Heart right ventricle (tissue), 16 donors: ENCODE measurements around the gene EEIG2. TPM values are rescaled to one million over a fixed set of nuclear protein-coding genes. Genes with fewer than 3 reads are reported as not detected.

ENCODE experiments used
- ATAC-seq, 8 donors: fragments of 200-7000 bp; cut with Tn5 transposase; one replicate each; pipeline ENCODE4 v1.9.1; 2020; ENCODE audit warnings: mild to moderate bottlenecking in 8 of 8, moderate library complexity in 8 of 8, moderate number of reproducible peaks in 1 of 8
- DNase-seq, 2 donors: peaks; one replicate each; pipeline ENCODE4 v3.0.0-alpha.2; 2020
- H3K27ac ChIP-seq, 10 donors: fragments of 200-600 bp; sonication (generic) in 2 of 10; one replicate each; pipeline versions ENCODE4 v1.5.0 to v1.8.0; 2020 to 2022; ENCODE audit warnings: mild to moderate bottlenecking in 3 of 10
- H3K27me3 ChIP-seq, 7 donors: fragments of 200-600 bp; one replicate each; pipeline ENCODE4 v1.8.0; 2021 to 2022; ENCODE audit warnings: mild to moderate bottlenecking in 2 of 7
- H3K36me3 ChIP-seq, 9 donors: fragments of 200-600 bp; sonication (generic) in 1 of 9; one replicate each; pipeline versions ENCODE4 v1.5.0 to v1.8.0; 2020 to 2022; ENCODE audit warnings: mild to moderate bottlenecking in 2 of 9
- H3K4me1 ChIP-seq, 9 donors: fragments of 200-600 bp; sonication (generic) in 1 of 9; one replicate each; pipeline versions ENCODE4 v1.5.0 to v1.8.0; 2020 to 2022; ENCODE audit warnings: mild to moderate bottlenecking in 4 of 9
- H3K4me3 ChIP-seq, 10 donors: fragments of 200-600 bp; sonication (generic) in 2 of 10; one replicate each; pipeline versions ENCODE4 v1.5.0 to v1.8.0; 2020 to 2022; ENCODE audit warnings: mild to moderate bottlenecking in 7 of 10, moderate library complexity in 2 of 10
- H3K9me3 ChIP-seq, 11 donors: fragments of 200-600 bp in 10 of 11; sonication (generic) in 2 of 11; one replicate each; pipeline versions ENCODE4 v1.5.0 to v1.8.0; 2013 to 2022; ENCODE audit warnings: mild to moderate bottlenecking in 2 of 11, control low read depth in 1 of 11, moderate library complexity in 1 of 11
- CTCF ChIP-seq, 9 donors: fragments of 200-600 bp; sonication (generic) in 2 of 9; IDR thresholded peaks; one replicate each; pipeline versions ENCODE4 v1.5.0 to v1.8.0; 2021 to 2022; ENCODE audit warnings: antibody characterized with exemption in 9 of 9, mild to moderate bottlenecking in 5 of 9, moderate library complexity in 1 of 9
- WGBS, 2 donors: extraction: QIAGEN DNeasy Blood & Tissue Kit; methylation state at CpG; one replicate each; pipeline ENCODE4 v1.1.7; 2013; ENCODE audit warnings: inconsistent platforms in 1 of 2; 5-methylcytosine and 5-hydroxymethylcytosine counted together
- intact Hi-C, 10 donors: fragments of 100-400 bp; cut with DNase I; formaldehyde crosslinking; loops; one replicate each; pipeline versions ENCODE4 v1.11.1 to v1.14.2; 2022
- polyA plus RNA-seq, 2 donors: library from polyadenylated mRNA; stranded (reverse); fragments of 200-250 nt; gene quantifications; one replicate each; pipeline ENCODE4 v1.2.3, GENCODE V29; 2013
- total RNA-seq, 10 donors: library from RNA; stranded (reverse); fragmentation: NEBNext Ultra II Directional in 3 of 10; extraction: Animal tissue kit (Norgen Biotek cat#: 25700) in 3 of 10; gene quantifications; one replicate each; pipeline versions ENCODE4 v1.2.1 to v1.2.4, GENCODE V29; 2021 to 2023
- donor health status: Arrhythmogenic right ventricular cardiomyopathy.
- donor health status: ischemic (EF 13 %, LVEDD 7.1; RV severe dilation, severe dysfunction).
- donor health status: healthy with polysubstance abuse.
- donor health status: DM: no; HTN: yes; CAD: no.
- donor health status: DM: no; HTN: no; CAD: no.
- donor health status: ischemic (EF 25% LVEDD 6.9; RV normal size, moderate dysfunction).
- donor health status: ischemic (EF 25% LVEDD 5.7; RV mildly dilated, moderate dysfunction).
- donor health status: healthy.
- donor health status: DM: yes; HTN: yes; CAD: no.
- donor health status: Ischemic cardiomyopathy.
- donor health status: ischemic (EF 35%, LVEDD 5.7; RV mildly dilated, moderate dysfunction).
- donor health status: nonischemic (EF 11% LVEDD 7.7; RV severe dilation, severe dysfunction).
- donor health status: DM: yes; HTN: yes; CAD: no.
- donor health status: PGD.
- donor health status: ischemic (EF 29% LVEDD 5.4; RV normal size, mild dysfunction).
- donor health status: nonischemic (EF 23%, LVEDD 6.1; RV moderate dilation, normal function).

Gene EEIG2
- total and polyA plus RNA-seq, 12 donors: 1.5 to 10.0 (median 5.4) TPM

- ATAC-seq (no peak), DNase-seq (no peak)
- Histone ChIP-seq H3K36me3 (no peaks in the 10 kb centered on the region), H3K27ac (no peak overlapping the region), H3K27me3 (no peaks in the 10 kb centered on the region), H3K4me3 (no peak overlapping the region), H3K9me3 (no peaks in the 10 kb centered on the region), H3K4me1 (peaks cover 0 to 36% (median 21%) of the 10 kb centered on the region in 9 donors)
- 67 to 83% methylated on average over 1 of the region's 1 CpG for WGBS, 2 donors
- intact Hi-C loops: loop anchor here in 6 of 10 donors (5.0 to 10.0 kb wide), 5 partner anchors 33 to 78 kb away; no protein-coding TSS in a partner anchor
- TF ChIP-seq CTCF (IDR thresholded peaks at IDR 0.05): no peak
Observed at GRCh38 chr1:108563808-108564207, 3.9 kb downstream of the EEIG2 start.

- intact Hi-C loops: loop anchor here in 1 of 10 donors (10.0 kb wide), 1 partner anchor 50 kb away; no protein-coding TSS in a partner anchor
- H3K4me1 ChIP-seq: peaks cover 0 to 32% (median 17%) of the 10 kb centered on the region in 9 donors
- WGBS, 2 donors: 82 to 84% methylated on average over 6 of the region's 6 CpGs
- H3K4me3 ChIP-seq: no peak overlapping the region
- ATAC-seq (no peak), DNase-seq (no peak)
- H3K36me3 ChIP-seq: no peaks in the 10 kb centered on the region
- H3K27ac ChIP-seq: no peak overlapping the region
- TF ChIP-seq CTCF (IDR thresholded peaks at IDR 0.05): no peak
- H3K27me3 ChIP-seq: no peaks in the 10 kb centered on the region
- H3K9me3 ChIP-seq: no peaks in the 10 kb centered on the region
Observed at GRCh38 chr1:108565081-108565480, 5.2 kb downstream of the EEIG2 start.

DNA sequence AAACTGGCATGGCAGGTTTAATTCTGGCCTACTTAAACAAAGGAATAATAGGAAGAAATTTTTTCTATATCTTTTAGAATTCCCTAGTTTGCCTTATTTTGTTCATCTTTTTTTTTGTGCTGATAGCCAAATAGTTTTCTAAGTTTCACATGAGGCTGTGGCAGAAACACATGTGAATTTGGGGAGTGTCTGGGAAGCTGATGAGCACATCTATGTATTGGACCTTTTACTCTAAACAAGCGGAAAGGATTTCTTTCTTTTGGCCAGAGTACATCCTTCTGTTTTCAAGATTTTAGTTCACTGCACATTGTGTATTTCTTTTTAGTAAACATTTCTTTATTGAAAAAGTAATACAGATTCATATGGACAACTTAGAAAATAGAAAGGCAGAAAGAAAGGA is 5.6 kb downstream of the EEIG2 start:
- intact Hi-C loops: loop anchor here in 1 of 10 donors (10.0 kb wide), 1 partner anchor 51 kb away; no protein-coding TSS in a partner anchor
- Histone ChIP-seq H3K4me3 (no peak overlapping the region), H3K36me3 (no peaks in the 10 kb centered on the region), H3K4me1 (peaks cover 0 to 36% (median 15%) of the 10 kb centered on the region in 9 donors), H3K9me3 (no peaks in the 10 kb centered on the region), H3K27ac (no peak overlapping the region), H3K27me3 (no peaks in the 10 kb centered on the region)
- DNase-seq (no peak), ATAC-seq (no peak)
- 81 to 82% methylated on average over 1 of the region's 1 CpG for WGBS, 2 donors
- no peak for TF ChIP-seq CTCF (IDR thresholded peaks at IDR 0.05)

DNA sequence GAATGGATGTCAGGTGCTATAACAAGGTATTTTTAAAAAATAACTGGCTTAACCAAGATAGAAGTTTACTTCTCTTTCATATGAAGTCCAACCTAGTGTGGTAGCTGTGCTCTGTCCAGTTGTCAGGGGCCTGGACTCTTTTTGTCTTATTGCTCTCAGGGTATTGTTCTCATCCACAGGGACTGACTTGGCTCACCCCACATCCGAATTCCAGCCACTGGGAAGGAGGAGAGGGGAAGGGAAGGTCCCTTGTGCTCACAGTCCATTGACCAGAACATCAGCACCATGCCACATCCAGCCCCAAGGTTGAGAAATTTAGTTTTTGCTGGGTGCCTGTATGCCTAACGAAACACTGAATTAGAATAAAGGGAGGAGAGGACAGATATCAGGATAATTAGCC is 8.7 kb downstream of the EEIG2 start:
- DNase-seq: no peak
- Histone ChIP-seq H3K27ac (no peak overlapping the region), H3K27me3 (no peaks in the 10 kb centered on the region), H3K9me3 (no peaks in the 10 kb centered on the region), H3K4me3 (no peak overlapping the region), H3K4me1 (peaks cover 0 to 13% (median 0%) of the 10 kb centered on the region in 9 donors), H3K36me3 (no peaks in the 10 kb centered on the region)
- no peak for TF ChIP-seq CTCF (IDR thresholded peaks at IDR 0.05)
- peak in 6 of 8 donors; percentile 20 to 81 (median 71) for ATAC-seq
- 62 to 76% methylated on average over 2 of the region's 2 CpGs for WGBS, 2 donors
- intact Hi-C loops: loop anchor here in 1 of 10 donors (10.0 kb wide), 1 partner anchor 54 kb away; no protein-coding TSS in a partner anchor
